ENCODE data around the gene P4HTM. TPM values are rescaled to one million over a fixed set of nuclear protein-coding genes. Genes with fewer than 3 reads are reported as not detected.
A peak's percentile ranks its signal among the peaks of the same experiment; 100 is the strongest.

Gene P4HTM
- total RNA-seq, 4 donors from 2014 or later: 76.4 to 99.0 (median 88.8) TPM

GRCh38 chr3:48962340-48962739, 27.7 kb upstream of the P4HTM start:
- Histone ChIP-seq H3K36me3 (peaks cover 0 to 65% (median 0%) of the 10 kb centered on the region in 3 donors), H3K27me3 (no peaks in the 10 kb centered on the region), H3K4me3 (no peak overlapping the region), H3K27ac (no peak overlapping the region), H3K9me3 (no peaks in the 10 kb centered on the region), H3K4me1 (no peaks in the 10 kb centered on the region)
- TF ChIP-seq EP300 (IDR thresholded peaks at IDR 0.05): no peak
- DNase-seq (ENCODE audit: low spot score in 2 of 2): no peak
- 78 to 92% methylated on average over 2 of the region's 2 CpGs for WGBS, 2 donors

- Histone ChIP-seq H3K36me3 (peaks cover 0 to 65% (median 0%) of the 10 kb centered on the region in 3 donors), H3K4me3 (no peak overlapping the region), H3K4me1 (no peaks in the 10 kb centered on the region), H3K9me3 (no peaks in the 10 kb centered on the region), H3K27me3 (no peaks in the 10 kb centered on the region), H3K27ac (no peak overlapping the region)
- WGBS, 2 donors: 86 to 94% methylated on average over 4 of the region's 4 CpGs
- no peak for DNase-seq (ENCODE audit: low spot score in 2 of 2)
- TF ChIP-seq CTCF (IDR thresholded peaks at IDR 0.05) (no peak), POLR2A (IDR thresholded peaks at IDR 0.05) (no peak), EP300 (IDR thresholded peaks at IDR 0.05) (no peak)
Measured at GRCh38 chr3:48962939-48963338, 27.1 kb upstream of the P4HTM start.

GRCh38 chr3:48963591-48963990, 26.4 kb upstream of the P4HTM start:
- Histone ChIP-seq H3K4me3 (no peak overlapping the region), H3K27me3 (no peaks in the 10 kb centered on the region), H3K27ac (no peak overlapping the region), H3K4me1 (no peaks in the 10 kb centered on the region), H3K36me3 (peaks cover 0 to 65% (median 3%) of the 10 kb centered on the region in 3 donors), H3K9me3 (no peaks in the 10 kb centered on the region)
- TF ChIP-seq CTCF (IDR thresholded peaks at IDR 0.05) (no peak), POLR2A (IDR thresholded peaks at IDR 0.05) (no peak), EP300 (IDR thresholded peaks at IDR 0.05) (no peak)
- 78 to 85% methylated on average over 2 of the region's 2 CpGs for WGBS, 2 donors
- no peak for DNase-seq (ENCODE audit: low spot score in 2 of 2)

GRCh38 chr3:48966367-48966766, 23.7 kb upstream of the P4HTM start:
- H3K9me3 ChIP-seq: no peaks in the 10 kb centered on the region
- H3K4me3 ChIP-seq: no peak overlapping the region
- H3K27ac ChIP-seq: peak overlapping the region in 1 of 4 donors; percentile 32
- 89 to 90% methylated on average over 3 of the region's 3 CpGs for WGBS, 2 donors
- no peak for DNase-seq (ENCODE audit: low spot score in 2 of 2)
- no peak for TF ChIP-seq EP300 (IDR thresholded peaks at IDR 0.05)
- H3K36me3 ChIP-seq: peaks cover 4 to 85% (median 22%) of the 10 kb centered on the region in 3 donors
- no peaks in the 10 kb centered on the region for H3K27me3 ChIP-seq
- no peaks in the 10 kb centered on the region for H3K4me1 ChIP-seq

- WGBS, 2 donors: 73 to 74% methylated on average over 7 of the region's 7 CpGs
- H3K36me3 ChIP-seq: peaks cover 4 to 90% (median 28%) of the 10 kb centered on the region in 3 donors
- no peak for DNase-seq (ENCODE audit: low spot score in 2 of 2)
Measured at GRCh38 chr3:48966876-48967361, 23.1 kb upstream of the P4HTM start.

GRCh38 chr3:48970586-48970985, 19.5 kb upstream of the P4HTM start:
- Histone ChIP-seq H3K27ac (no peak overlapping the region), H3K4me3 (no peak overlapping the region), H3K36me3 (peaks cover 6 to 99% (median 51%) of the 10 kb centered on the region in 3 donors), H3K27me3 (no peaks in the 10 kb centered on the region), H3K9me3 (no peaks in the 10 kb centered on the region), H3K4me1 (no peaks in the 10 kb centered on the region)
- WGBS, 2 donors: 91 to 95% methylated on average over 6 of the region's 6 CpGs
- TF ChIP-seq CTCF (IDR thresholded peaks at IDR 0.05): no peak
- no peak for TF ChIP-seq EP300 (IDR thresholded peaks at IDR 0.05)
- no peak for TF ChIP-seq POLR2A (IDR thresholded peaks at IDR 0.05)
- DNase-seq (ENCODE audit: low spot score in 2 of 2): no peak

More at GRCh38 chr3:48966876-48967361, 23.1 kb upstream of the P4HTM start:
- H3K27ac ChIP-seq: peak overlapping the region in 2 of 4 donors; percentile 32 to 41
- TF ChIP-seq CTCF (IDR thresholded peaks at IDR 0.05): no peak
- TF ChIP-seq EP300 (IDR thresholded peaks at IDR 0.05): peak in 1 of 2 donors; percentile 8
- no peaks in the 10 kb centered on the region for H3K27me3 ChIP-seq
- H3K4me1 ChIP-seq: no peaks in the 10 kb centered on the region
- no peaks in the 10 kb centered on the region for H3K9me3 ChIP-seq
- no peak overlapping the region for H3K4me3 ChIP-seq
